SU-DHL-6 (cell line): ENCODE results near the gene EFCAB6.

Source experiments
- H2AFZ ChIP-seq: fragments of 200-600 bp; sonication (generic); 2 replicates; pipeline ENCODE4 v1.6.1; 2014; ENCODE audit warnings: low read depth, mild to moderate bottlenecking, moderate library complexity, mixed read lengths, antibody characterized with exemption, low read length; ENCODE audit not compliant: severe bottlenecking
- H3F3A ChIP-seq: fragments of 200-600 bp; shearing (Covaris generic); 2 replicates; pipeline ENCODE4 v1.6.0; 2016; ENCODE audit warnings: antibody characterized with exemption, mild to moderate bottlenecking; ENCODE audit not compliant: insufficient read depth
- H3K27ac ChIP-seq: fragments of 200-600 bp; sonication (generic); 2 replicates; pipeline ENCODE4 v1.5.1; 2016; ENCODE audit warnings: low read depth, mild to moderate bottlenecking, low read length, moderate library complexity, mixed read lengths
- H3K27me3 ChIP-seq: fragments of 200-600 bp; sonication (generic), shearing (Covaris generic); 2 replicates; pipeline ENCODE4 v1.6.0; 2014; ENCODE audit warnings: mild to moderate bottlenecking, low read length
- H3K36me3 ChIP-seq: fragments of 200-600 bp; sonication (generic); 2 replicates; pipeline ENCODE4 v1.6.1; 2014; ENCODE audit warnings: mild to moderate bottlenecking, low read length, mixed read lengths
- H3K4me2 ChIP-seq: fragments of 300-600, 200-600 bp; shearing (Covaris generic), sonication (generic); 2 replicates; pipeline ENCODE4 v1.6.0; 2014; ENCODE audit warnings: low read length, low read depth, mild to moderate bottlenecking; ENCODE audit not compliant: poor library complexity, severe bottlenecking
- H3K4me3 ChIP-seq: fragments of 200-600 bp; sonication (generic); 2 replicates; pipeline ENCODE4 v1.5.1; 2014; ENCODE audit warnings: antibody characterized with exemption, low read length, mild to moderate bottlenecking, mixed read lengths; ENCODE audit not compliant: insufficient read depth, poor library complexity, severe bottlenecking
- H3K79me2 ChIP-seq: fragments of 200-600 bp; sonication (generic); 2 replicates; pipeline ENCODE4 v1.6.1; 2014; ENCODE audit warnings: mild to moderate bottlenecking, low read length, moderate library complexity; ENCODE audit not compliant: insufficient read depth
- H3K9ac ChIP-seq: fragments of 200-600 bp; sonication (generic); 2 replicates; pipeline ENCODE4 v1.7.0; 2014; ENCODE audit warnings: mild to moderate bottlenecking, low read length
- H3K9me2 ChIP-seq: fragments of 200-600 bp; sonication (generic); replicated peaks from 2 replicates; pipeline ENCODE4 v1.6.1; 2014; ENCODE audit warnings: low read length; ENCODE audit not compliant: insufficient read depth
- H3K9me3 ChIP-seq: fragments of 200-600 bp; sonication (generic); 2 replicates; pipeline ENCODE4 v1.6.1; 2014; ENCODE audit warnings: low read length, mixed read lengths; ENCODE audit not compliant: insufficient read depth
- H4K20me1 ChIP-seq: fragments of 200-600 bp; sonication (generic); 2 replicates; pipeline ENCODE4 v1.6.1; 2014; ENCODE audit warnings: low read depth, mild to moderate bottlenecking, antibody characterized with exemption, low read length, moderate library complexity, mixed read lengths
- CTCF ChIP-seq: fragments of 200-600 bp; sonication (generic); IDR thresholded peaks from one replicate; pipeline ENCODE4 v1.5.1; 2017; ENCODE audit warnings: antibody characterized with exemption, mild to moderate bottlenecking, low read length, moderate library complexity; ENCODE audit not compliant: insufficient read depth, poor library complexity, severe bottlenecking
- EZH2phosphoT487 ChIP-seq: fragments of 200-600 bp; sonication (generic), shearing (Covaris generic); conservative IDR thresholded peaks from 2 replicates; pipeline ENCODE4 v1.6.1; 2018; ENCODE audit warnings: mild to moderate bottlenecking, antibody characterized with exemption, low read length, moderate library complexity, mixed read lengths

Gene EFCAB6

GRCh38 chr22:43844560-43845545 lies 32.7 kb upstream of the EFCAB6 start:
- no peaks in the 10 kb centered on the region for H3K9me3 ChIP-seq
- H3F3A ChIP-seq = no peaks in the 10 kb centered on the region
- H3K27ac ChIP-seq = no peak overlapping the region
- H3K79me2 ChIP-seq = no peaks in the 10 kb centered on the region
- H3K4me2 ChIP-seq = no peak overlapping the region
- H3K9me2 ChIP-seq = no peaks in the 10 kb centered on the region
- H3K4me3 ChIP-seq = no peak overlapping the region
- H4K20me1 ChIP-seq = no peaks in the 10 kb centered on the region
- H3K27me3 ChIP-seq = no peaks in the 10 kb centered on the region
- H3K36me3 ChIP-seq = no peaks in the 10 kb centered on the region
- TF ChIP-seq EZH2phosphoT487 (no peak), CTCF (no peak)
- H2AFZ ChIP-seq = no peak overlapping the region
- no peak overlapping the region for H3K9ac ChIP-seq

- Histone ChIP-seq H3K9me3 (no peaks in the 10 kb centered on the region), H3K27me3 (no peaks in the 10 kb centered on the region), H3K9me2 (no peaks in the 10 kb centered on the region), H3F3A (no peaks in the 10 kb centered on the region), H3K36me3 (no peaks in the 10 kb centered on the region), H4K20me1 (no peaks in the 10 kb centered on the region), H3K27ac (no peak overlapping the region), H3K4me2 (no peak overlapping the region), H3K79me2 (no peaks in the 10 kb centered on the region), H3K4me3 (no peak overlapping the region), H2AFZ (no peak overlapping the region), H3K9ac (no peak overlapping the region)
- no peak for TF ChIP-seq EZH2phosphoT487
- TF ChIP-seq CTCF = no peak
Observed at GRCh38 chr22:43843783-43844530, 31.9 kb upstream of the EFCAB6 start.

GRCh38 chr22:43841742-43842141 lies 29.6 kb upstream of the EFCAB6 start:
- Histone ChIP-seq H3K9me2 (no peaks in the 10 kb centered on the region), H3K9me3 (no peaks in the 10 kb centered on the region), H4K20me1 (no peaks in the 10 kb centered on the region), H3K9ac (no peak overlapping the region), H3K27me3 (no peaks in the 10 kb centered on the region), H3K4me2 (no peak overlapping the region), H3K79me2 (no peaks in the 10 kb centered on the region), H3K36me3 (no peaks in the 10 kb centered on the region), H3K4me3 (no peak overlapping the region), H3F3A (no peaks in the 10 kb centered on the region), H3K27ac (no peak overlapping the region), H2AFZ (no peak overlapping the region)
- no peak for TF ChIP-seq CTCF
